B cell (primary cell): ENCODE results near the gene PLD1. TPM values are rescaled to one million over a fixed set of nuclear protein-coding genes. Genes with fewer than 3 reads are reported as not detected.

Experiments used
- ATAC-seq: fragments of 200-7000 bp; cut with Tn5 transposase; one replicate; pipeline ENCODE4 v1.10.0; 2021; ENCODE audit warnings: low read depth, mild to moderate bottlenecking, moderate number of reproducible peaks, moderate library complexity
- CTCF ChIA-PET: fragments of 350-600 bp; sonication (Branson Sonifier 250); formaldehyde crosslinking; loops from one replicate; lab custom pipeline; 2021; ENCODE audit warnings: antibody characterized with exemption, inconsistent platforms; lab: Charles Lee
- POLR2A ChIA-PET: fragments of 350-600 bp; sonication (Branson Sonifier 250); formaldehyde crosslinking; loops from one replicate; lab custom pipeline; 2021; ENCODE audit warnings: antibody characterized with exemption; lab: Charles Lee
- DNase-seq: peaks from one replicate; pipeline ENCODE4 v3.0.0; 2013
- H2AFZ ChIP-seq: 2 replicates; pipeline ENCODE4 v1.6.1; 2012; ENCODE audit warnings: mild to moderate bottlenecking, low read depth, low read length; ENCODE audit not compliant: insufficient read depth, poor library complexity, severe bottlenecking
- H3K27ac ChIP-seq, 2 donors: 1 replicate in 1 of 2; 2 replicates in 1 of 2; pipeline ENCODE4 v1.5.1; 2012 to 2013; ENCODE audit warnings: low read length in 2 of 2, mild to moderate bottlenecking in 2 of 2, moderate library complexity in 1 of 2
- H3K27me3 ChIP-seq, 4 experiments: fragments of 200-600 bp in 1 of 4; sonication (generic) in 1 of 4; replicated peaks in 1 of 4; 1 replicate in 2 of 4; 2 replicates in 2 of 4; pipeline versions ENCODE4 v1.6.1 to v1.7.0; 2013 to 2016; ENCODE audit warnings: low read length in 3 of 4, mild to moderate bottlenecking in 2 of 4, mixed read lengths in 1 of 4, moderate library complexity in 1 of 4; ENCODE audit not compliant: insufficient read depth in 4 of 4, control insufficient read depth in 3 of 4; ENCODE audit errors: control extremely low read depth in 1 of 4
- H3K36me3 ChIP-seq, 2 experiments: replicated peaks in 1 of 2; 1 replicate in 1 of 2; 2 replicates in 1 of 2; pipeline versions ENCODE4 v1.6.1 to v1.7.1; 2013; ENCODE audit warnings: low read length in 1 of 2; ENCODE audit not compliant: insufficient read depth in 2 of 2, control insufficient read depth in 1 of 2; ENCODE audit errors: control extremely low read depth in 1 of 2, extremely low read depth in 1 of 2
- H3K4me1 ChIP-seq, 2 donors: fragments of 200-600 bp in 1 of 2; sonication (generic) in 1 of 2; 1 replicate in 1 of 2; 2 replicates in 1 of 2; pipeline versions ENCODE4 v1.5.1 to v1.6.1; 2013 to 2017; ENCODE audit warnings: low read length in 2 of 2; ENCODE audit not compliant: control insufficient read depth in 2 of 2, insufficient read depth in 2 of 2
- H3K4me2 ChIP-seq: replicated peaks from 2 replicates; pipeline ENCODE3; 2012; ENCODE audit warnings: mild to moderate bottlenecking, low read depth, low read length; ENCODE audit not compliant: poor library complexity, severe bottlenecking
- H3K4me3 ChIP-seq, 5 experiments: fragments of 200-600 bp in 1 of 5; sonication (generic) in 1 of 5; 1 replicate in 3 of 5; 2 replicates in 2 of 5; pipeline versions ENCODE4 v1.5.1 to v1.7.0; 2011 to 2016; ENCODE audit warnings: low read length in 4 of 5, mild to moderate bottlenecking in 4 of 5, low read depth in 2 of 5, control low read depth in 1 of 5, moderate library complexity in 1 of 5; ENCODE audit not compliant: insufficient read depth in 1 of 5; ENCODE audit errors: control extremely low read depth in 1 of 5, extremely low read depth in 1 of 5
- H3K79me2 ChIP-seq: fragments of 200-600 bp; sonication (generic); one replicate; pipeline ENCODE4 v1.6.0; 2016; ENCODE audit warnings: low read length; ENCODE audit not compliant: control insufficient read depth, insufficient read depth
- H3K9ac ChIP-seq: fragments of 200-600 bp; sonication (generic); 2 replicates; pipeline ENCODE4 v1.6.1; 2017; ENCODE audit warnings: mild to moderate bottlenecking, low read length, moderate library complexity
- H3K9me3 ChIP-seq, 3 donors: one replicate each; pipeline versions ENCODE4 v1.6.1 to v1.7.1; 2013; ENCODE audit warnings: low read length in 2 of 3; ENCODE audit not compliant: control insufficient read depth in 2 of 3, insufficient read depth in 1 of 3; ENCODE audit errors: control extremely low read depth in 1 of 3
- H4K20me1 ChIP-seq: 2 replicates; pipeline ENCODE4 v1.6.0; 2012; ENCODE audit warnings: mild to moderate bottlenecking, low read length; ENCODE audit not compliant: insufficient read depth, control insufficient read depth, poor library complexity, severe bottlenecking
- H3K27ac Mint-ChIP-seq: one replicate; pipeline ENCODE4 v1.8.0; 2021; ENCODE audit warnings: mixed read lengths
- H3K27me3 Mint-ChIP-seq: one replicate; pipeline ENCODE4 v1.8.0; 2021; ENCODE audit warnings: mixed read lengths
- H3K4me1 Mint-ChIP-seq: one replicate; pipeline ENCODE4 v1.8.0; 2021; ENCODE audit warnings: mixed read lengths
- H3K4me3 Mint-ChIP-seq: one replicate; pipeline ENCODE4 v1.8.0; 2021; ENCODE audit warnings: mixed read lengths
- H3K9me3 Mint-ChIP-seq: one replicate; pipeline ENCODE4 v1.8.0; 2022; ENCODE audit warnings: mixed read lengths; ENCODE audit not compliant: insufficient read depth
- EZH2 ChIP-seq: IDR thresholded peaks from 2 replicates; pipeline ENCODE4 v1.6.1; 2012; ENCODE audit warnings: borderline replicate concordance, low read depth, mild to moderate bottlenecking, moderate library complexity, low read length; ENCODE audit not compliant: insufficient read depth, poor library complexity, severe bottlenecking
- WGBS: methylation state at CpG from one replicate; pipeline ENCODE4 v1.1.5; 2013; ENCODE audit warnings: missing lambda C conversion rate; ENCODE audit not compliant: insufficient coverage; 5-methylcytosine and 5-hydroxymethylcytosine counted together
- intact Hi-C: fragments of 100-400 bp; cut with micrococcal nuclease; formaldehyde crosslinking; loops from one replicate; pipeline ENCODE4 v1.10.0; 2022
- polyA plus RNA-seq: library from polyadenylated mRNA; depleted of rRNA; stranded (reverse); fragments of >200 nt; gene quantifications from 2 replicates; pipeline ENCODE4 v1.2.3, GENCODE V29; 2012
- total RNA-seq, 2 donors: library from RNA; stranded (reverse); fragments of 120-200 nt in 1 of 2; gene quantifications; 1 replicate in 1 of 2; 2 replicates in 1 of 2; pipeline versions ENCODE4 v1.2.3 to v1.2.4, GENCODE V29; 2013 to 2022
- TF ChIP-seq, protein P1 (sequence below): fragments of 200-600 bp; IDR thresholded peaks from one replicate; pipeline ENCODE4 v1.8.0; 2022; ENCODE audit warnings: antibody characterized with exemption, mild to moderate bottlenecking

The PLD1 gene
- total and polyA plus RNA-seq, 2 donors (not counting 1 experiment from before 2014, with no cell fraction given) = 0.24 to 0.52 TPM

DNA sequence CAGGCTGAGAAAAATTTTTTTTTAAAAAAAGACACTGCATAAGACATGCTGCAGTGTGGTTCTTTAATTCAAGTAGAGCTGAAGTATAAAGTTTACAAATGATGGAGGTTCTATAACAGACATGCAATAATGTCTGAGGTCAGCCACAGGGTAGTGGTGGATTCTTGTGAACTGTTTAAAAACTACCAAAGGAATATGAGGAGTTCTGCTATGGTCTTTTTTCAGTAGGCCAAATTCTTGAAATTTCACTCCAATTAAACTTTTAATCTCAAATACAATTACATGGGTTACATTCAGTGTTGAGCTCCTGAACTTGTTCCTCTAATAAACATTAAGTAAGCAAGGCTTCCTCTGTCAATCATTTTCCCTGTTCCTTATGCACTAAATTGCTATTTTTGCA, 122.7 kb downstream of the PLD1 start:
- H3K27me3 Mint-ChIP-seq = peaks cover 4% of the 10 kb centered on the region
- TF ChIP-seq, protein P1, sequence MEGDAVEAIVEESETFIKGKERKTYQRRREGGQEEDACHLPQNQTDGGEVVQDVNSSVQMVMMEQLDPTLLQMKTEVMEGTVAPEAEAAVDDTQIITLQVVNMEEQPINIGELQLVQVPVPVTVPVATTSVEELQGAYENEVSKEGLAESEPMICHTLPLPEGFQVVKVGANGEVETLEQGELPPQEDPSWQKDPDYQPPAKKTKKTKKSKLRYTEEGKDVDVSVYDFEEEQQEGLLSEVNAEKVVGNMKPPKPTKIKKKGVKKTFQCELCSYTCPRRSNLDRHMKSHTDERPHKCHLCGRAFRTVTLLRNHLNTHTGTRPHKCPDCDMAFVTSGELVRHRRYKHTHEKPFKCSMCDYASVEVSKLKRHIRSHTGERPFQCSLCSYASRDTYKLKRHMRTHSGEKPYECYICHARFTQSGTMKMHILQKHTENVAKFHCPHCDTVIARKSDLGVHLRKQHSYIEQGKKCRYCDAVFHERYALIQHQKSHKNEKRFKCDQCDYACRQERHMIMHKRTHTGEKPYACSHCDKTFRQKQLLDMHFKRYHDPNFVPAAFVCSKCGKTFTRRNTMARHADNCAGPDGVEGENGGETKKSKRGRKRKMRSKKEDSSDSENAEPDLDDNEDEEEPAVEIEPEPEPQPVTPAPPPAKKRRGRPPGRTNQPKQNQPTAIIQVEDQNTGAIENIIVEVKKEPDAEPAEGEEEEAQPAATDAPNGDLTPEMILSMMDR = no peak
- Histone ChIP-seq H3K79me2 (no peaks in the 10 kb centered on the region), H3K27me3 (no peaks in the 10 kb centered on the region), H2AFZ (no peak overlapping the region), H4K20me1 (no peaks in the 10 kb centered on the region), H3K4me1 (peaks cover 0 to 8% of the 10 kb centered on the region in 2 donors), H3K9ac (no peak overlapping the region), H3K4me2 (no peak overlapping the region), H3K4me3 (no peak overlapping the region), H3K9me3 (no peaks in the 10 kb centered on the region), H3K36me3 (no peaks in the 10 kb centered on the region), H3K27ac (no peak overlapping the region)
- H3K27ac Mint-ChIP-seq = no peak overlapping the region
- intact Hi-C loops = no loop called here
- ATAC-seq (no peak), DNase-seq (no peak)
- H3K9me3 Mint-ChIP-seq = no peaks in the 10 kb centered on the region
- peaks cover 4% of the 10 kb centered on the region for H3K4me1 Mint-ChIP-seq
- ChIA-PET CTCF (no interaction called here), POLR2A (no interaction called here)
- H3K4me3 Mint-ChIP-seq = no peak overlapping the region

DNA sequence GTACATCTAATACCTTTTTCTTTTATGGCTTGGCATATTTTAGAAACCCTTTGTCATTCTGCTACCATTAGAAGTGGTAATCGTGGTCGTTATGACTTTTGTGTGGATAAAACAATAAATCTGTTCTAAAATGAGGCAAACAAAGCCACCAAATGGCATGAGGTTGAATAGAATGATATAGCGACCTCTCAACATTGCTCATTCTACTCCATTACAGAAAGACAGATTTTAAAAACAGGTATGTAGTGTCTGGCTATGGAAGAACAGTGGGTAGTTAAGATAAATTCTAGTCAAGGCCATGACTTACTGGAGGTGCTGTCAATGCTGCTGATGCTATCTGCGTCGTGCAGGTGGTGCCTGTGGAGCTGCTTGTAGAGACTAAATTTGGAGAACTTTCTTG, 123.2 kb downstream of the PLD1 start:
- DNase-seq (no peak), ATAC-seq (no peak)
- Histone ChIP-seq H3K36me3 (no peaks in the 10 kb centered on the region), H3K27ac (no peak overlapping the region), H3K4me1 (peaks cover 0 to 8% of the 10 kb centered on the region in 2 donors), H3K27me3 (no peaks in the 10 kb centered on the region), H3K4me3 (no peak overlapping the region), H4K20me1 (no peaks in the 10 kb centered on the region), H3K4me2 (no peak overlapping the region), H3K9me3 (no peaks in the 10 kb centered on the region), H3K79me2 (no peaks in the 10 kb centered on the region), H3K9ac (no peak overlapping the region), H2AFZ (no peak overlapping the region)
- ChIA-PET CTCF (no interaction called here), POLR2A (no interaction called here)
- no CpG with 5 or more reads among the region's 5 CpGs for WGBS
- intact Hi-C loops = no loop called here
- TF ChIP-seq, protein P1 = no peak
- no peak for TF ChIP-seq EZH2
- peaks cover 4% of the 10 kb centered on the region for H3K27me3 Mint-ChIP-seq
- H3K4me3 Mint-ChIP-seq = no peak overlapping the region
- peaks cover 4% of the 10 kb centered on the region for H3K4me1 Mint-ChIP-seq
- H3K9me3 Mint-ChIP-seq = no peaks in the 10 kb centered on the region
- no peak overlapping the region for H3K27ac Mint-ChIP-seq
